ES-I3 (cell line): ENCODE measurements around the gene INPP5A.
"Not testable (repeated sequence)": the region's sequence is repeated elsewhere in the genome, so short reads cannot be mapped to it uniquely, and the experiment has no call there.

Experiments used
- H3K36me3 ChIP-seq: 2 replicates; pipeline ENCODE4 v1.6.1; 2013; ENCODE audit warnings: mild to moderate bottlenecking, low read length, control low read depth, moderate library complexity; ENCODE audit not compliant: insufficient read depth
- H3K4me1 ChIP-seq: 2 replicates; pipeline ENCODE4 v1.6.1; 2013; ENCODE audit warnings: mild to moderate bottlenecking, control low read depth, low read length; ENCODE audit not compliant: insufficient read depth
- H3K9ac ChIP-seq: 2 replicates; pipeline ENCODE4 v1.6.1; 2013; ENCODE audit warnings: low read depth, mild to moderate bottlenecking, low read length, moderate library complexity
- H3K9me3 ChIP-seq: 2 replicates; pipeline ENCODE4 v1.6.1; 2013; ENCODE audit warnings: mild to moderate bottlenecking, low read length, moderate library complexity; ENCODE audit not compliant: control insufficient read depth, insufficient read depth

Gene INPP5A

DNA sequence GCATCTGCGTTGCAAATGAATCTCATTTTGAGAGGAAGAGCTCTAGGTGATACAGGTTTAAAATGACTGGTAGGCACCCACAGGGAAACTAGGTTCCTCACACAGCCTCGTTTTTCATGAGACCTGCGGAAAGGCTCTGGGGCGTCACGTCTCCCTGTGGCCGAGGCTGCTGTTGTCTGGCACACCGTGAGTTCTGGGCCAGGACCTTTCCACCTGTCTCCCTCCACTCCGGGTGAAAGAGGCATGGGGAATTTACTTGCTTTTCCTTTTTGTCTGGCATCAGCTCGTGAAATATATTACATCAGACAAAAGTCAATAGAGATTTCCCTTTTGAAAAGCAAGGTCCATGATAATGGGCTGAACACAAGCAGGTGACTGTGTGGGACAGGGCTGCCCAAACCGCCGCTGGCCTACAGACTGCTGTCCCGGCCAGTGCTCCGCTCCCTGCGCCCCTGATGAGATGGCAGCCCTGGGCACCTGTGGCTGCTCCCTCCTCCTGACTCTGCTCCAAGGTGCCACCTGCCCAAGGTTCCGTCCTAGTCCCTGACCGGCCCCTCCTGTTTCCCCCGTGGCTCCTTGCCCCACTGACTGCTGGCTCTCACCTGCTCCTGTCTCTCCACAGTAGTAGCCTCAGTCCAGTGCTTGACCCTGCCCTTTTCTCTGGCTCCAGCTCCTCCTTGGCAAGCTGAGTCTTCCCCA is 138.8 kb downstream of the INPP5A start:
- no peaks in the 10 kb centered on the region for H3K4me1 ChIP-seq
- H3K9ac ChIP-seq: no peak overlapping the region
- H3K9me3 ChIP-seq: no peaks in the 10 kb centered on the region
- H3K36me3 ChIP-seq: no peaks in the 10 kb centered on the region

DNA sequence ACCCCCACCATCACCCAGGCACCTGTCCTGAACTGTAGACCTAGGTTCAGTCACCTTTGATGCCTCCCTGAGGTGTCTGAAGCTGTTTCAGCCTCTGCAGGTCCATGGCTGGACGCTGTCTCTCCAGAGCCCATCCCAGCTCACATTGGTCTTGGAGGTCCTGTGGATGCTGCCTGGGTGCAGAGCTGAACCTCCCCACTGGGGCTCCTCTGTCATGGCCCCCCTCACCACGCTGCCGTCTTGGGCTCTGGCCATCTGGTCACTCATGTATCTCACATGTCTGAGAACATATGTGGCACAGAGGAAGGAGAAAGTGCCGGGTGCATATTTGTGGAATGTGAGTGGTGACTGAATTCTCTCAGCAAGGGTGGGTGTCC is 139.5 kb downstream of the INPP5A start:
- Histone ChIP-seq H3K36me3 (no peaks in the 10 kb centered on the region), H3K9ac (no peak overlapping the region), H3K4me1 (no peaks in the 10 kb centered on the region), H3K9me3 (no peaks in the 10 kb centered on the region)

DNA sequence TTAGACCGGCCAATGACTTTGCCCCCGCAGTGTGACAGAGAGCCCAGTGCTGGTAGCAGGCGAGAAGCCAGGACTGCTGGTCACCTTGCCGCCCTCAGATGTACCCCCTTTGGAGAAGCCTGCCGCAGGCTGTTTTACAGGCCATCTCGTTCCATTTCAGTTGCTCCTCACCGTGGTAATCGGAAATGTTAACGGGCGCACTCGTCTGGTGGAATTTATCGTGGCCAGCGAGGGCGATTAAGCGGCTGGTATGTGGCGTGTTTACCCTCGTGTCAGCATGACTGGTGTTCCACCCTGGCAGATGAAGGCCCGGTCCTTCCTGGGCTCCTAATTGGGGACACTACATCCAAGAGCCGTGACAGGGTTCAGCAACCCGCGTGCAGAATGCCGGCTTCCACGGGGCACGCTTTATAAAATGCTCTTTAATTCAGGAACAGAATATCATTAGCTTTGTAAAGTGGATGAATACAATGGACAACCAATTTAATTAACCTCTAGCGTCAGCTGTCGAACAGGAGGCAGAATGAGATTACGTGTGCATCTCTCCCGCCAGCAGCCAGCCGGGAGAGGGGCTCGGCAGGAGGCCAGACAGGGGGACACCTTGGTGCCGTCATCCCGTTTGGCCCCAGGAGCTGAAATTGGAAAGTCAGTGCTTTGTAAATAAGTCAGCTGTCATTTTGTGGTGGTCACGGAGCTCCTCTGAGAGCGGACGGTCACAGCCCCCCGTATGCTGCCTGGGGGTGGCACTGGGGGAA is 140.1 kb downstream of the INPP5A start:
- no peaks in the 10 kb centered on the region for H3K9me3 ChIP-seq
- H3K9ac ChIP-seq: no peak overlapping the region
- H3K4me1 ChIP-seq: no peaks in the 10 kb centered on the region
- no peaks in the 10 kb centered on the region for H3K36me3 ChIP-seq

DNA sequence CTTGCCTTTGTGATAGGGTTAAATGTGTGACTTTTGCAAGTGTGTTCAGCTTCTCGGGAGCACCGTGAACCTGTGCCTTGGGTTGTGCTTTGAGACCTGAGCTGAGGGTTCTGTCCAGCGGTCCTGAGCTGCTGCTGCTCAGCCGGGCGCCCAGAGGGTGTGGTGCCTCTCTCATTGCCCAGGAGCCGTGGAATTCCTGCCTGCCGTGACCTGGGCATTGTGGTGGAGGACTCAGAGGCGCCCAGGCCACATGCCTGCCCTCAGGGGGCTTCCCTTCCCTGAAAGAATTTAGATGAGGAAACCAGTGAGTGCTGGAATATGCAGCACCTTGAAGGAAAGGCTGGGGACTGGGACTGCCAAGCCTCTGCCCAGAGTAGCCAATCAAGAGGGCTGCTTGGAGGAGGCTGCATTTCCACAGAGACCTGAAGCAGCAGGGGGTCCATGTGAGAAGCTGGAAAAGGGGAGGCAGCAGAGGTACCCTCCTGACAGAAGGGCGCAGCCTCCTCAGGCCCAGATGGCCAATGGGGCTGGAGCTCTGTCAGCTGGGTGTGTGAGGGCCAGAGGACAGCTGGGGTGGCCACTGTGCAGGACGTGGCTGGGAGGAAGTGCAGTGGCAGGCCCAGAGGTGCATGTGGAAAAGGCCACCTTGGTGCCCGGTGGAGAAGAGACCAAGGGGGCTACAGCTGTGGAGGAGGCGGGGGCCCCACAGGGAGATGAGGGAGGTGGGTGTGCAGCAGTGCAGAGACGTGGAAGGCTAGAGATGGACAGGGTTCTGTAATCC is 141.0 kb downstream of the INPP5A start:
- no peaks in the 10 kb centered on the region for H3K36me3 ChIP-seq

DNA sequence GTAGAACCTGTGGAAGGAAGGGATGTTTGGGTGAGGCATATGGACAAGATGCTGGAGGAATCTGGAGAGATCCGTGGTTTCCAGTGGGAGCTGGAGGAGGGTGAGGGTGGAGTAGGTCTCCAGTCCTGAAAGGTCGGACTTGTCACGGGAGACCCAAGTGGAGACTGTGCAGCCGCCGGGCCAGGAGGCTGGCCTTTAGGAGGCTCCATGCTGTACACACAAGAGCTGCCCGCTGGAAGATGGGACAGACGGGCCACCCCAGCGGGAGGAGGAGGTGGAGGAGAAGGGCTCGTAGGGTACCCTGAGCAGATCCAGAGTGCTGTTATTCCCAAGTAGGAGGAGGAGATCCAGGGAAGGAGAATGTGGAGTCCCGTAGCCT is 141.6 kb downstream of the INPP5A start:
- no peak overlapping the region for H3K9ac ChIP-seq
- no peaks in the 10 kb centered on the region for H3K4me1 ChIP-seq
- H3K9me3 ChIP-seq: no peaks in the 10 kb centered on the region
- H3K36me3 ChIP-seq: no peaks in the 10 kb centered on the region

More for the DNA sequence above, 141.0 kb downstream of the INPP5A start:
- H3K9me3 ChIP-seq: no peaks in the 10 kb centered on the region
- H3K9ac ChIP-seq: no peak overlapping the region
- no peaks in the 10 kb centered on the region for H3K4me1 ChIP-seq

DNA sequence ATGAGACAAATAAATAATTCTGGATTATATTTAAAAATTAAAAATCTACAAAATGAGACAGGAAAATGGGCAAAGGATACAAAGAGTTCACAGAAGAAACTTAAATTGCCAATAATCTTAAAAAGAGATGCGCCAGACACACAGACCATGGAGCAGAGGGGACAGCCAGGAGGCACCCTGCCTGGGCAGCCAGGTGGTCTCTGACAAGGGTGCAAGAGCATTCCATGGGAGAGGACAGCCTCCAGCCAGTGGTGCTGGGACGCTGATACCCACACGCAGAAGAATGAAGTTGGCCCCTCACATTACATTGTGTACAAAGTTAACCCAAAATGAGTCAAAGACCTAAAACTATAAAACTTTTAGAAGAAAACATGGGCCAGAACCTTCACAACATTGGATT is 142.1 kb downstream of the INPP5A start:
- H3K36me3 ChIP-seq: no peaks in the 10 kb centered on the region
- H3K9ac ChIP-seq: no peak overlapping the region
- no peaks in the 10 kb centered on the region for H3K4me1 ChIP-seq
- no peaks in the 10 kb centered on the region for H3K9me3 ChIP-seq

DNA sequence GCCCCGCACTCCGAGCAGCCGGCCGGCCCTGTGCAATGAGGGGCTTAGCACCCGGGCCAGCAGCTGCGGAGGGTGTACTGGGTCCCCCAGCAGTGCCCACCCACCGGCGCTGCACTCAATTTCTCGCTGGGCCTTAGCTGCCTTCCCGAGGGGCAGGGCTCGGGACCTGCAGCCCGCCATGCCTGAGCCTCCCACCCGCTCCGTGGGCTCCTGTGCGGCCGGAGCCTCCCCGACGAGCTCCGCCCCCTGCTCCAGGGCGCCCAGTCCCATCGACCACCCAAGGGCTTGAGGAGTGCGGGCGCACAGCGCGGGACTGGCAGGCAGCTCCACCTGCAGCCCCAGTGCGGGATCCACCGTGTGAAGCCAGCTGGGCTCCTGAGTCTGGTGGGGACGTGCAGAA is 143.2 kb downstream of the INPP5A start:
- not testable (repeated sequence) for H3K9ac ChIP-seq, H3K36me3 ChIP-seq, H3K9me3 ChIP-seq, H3K4me1 ChIP-seq

DNA sequence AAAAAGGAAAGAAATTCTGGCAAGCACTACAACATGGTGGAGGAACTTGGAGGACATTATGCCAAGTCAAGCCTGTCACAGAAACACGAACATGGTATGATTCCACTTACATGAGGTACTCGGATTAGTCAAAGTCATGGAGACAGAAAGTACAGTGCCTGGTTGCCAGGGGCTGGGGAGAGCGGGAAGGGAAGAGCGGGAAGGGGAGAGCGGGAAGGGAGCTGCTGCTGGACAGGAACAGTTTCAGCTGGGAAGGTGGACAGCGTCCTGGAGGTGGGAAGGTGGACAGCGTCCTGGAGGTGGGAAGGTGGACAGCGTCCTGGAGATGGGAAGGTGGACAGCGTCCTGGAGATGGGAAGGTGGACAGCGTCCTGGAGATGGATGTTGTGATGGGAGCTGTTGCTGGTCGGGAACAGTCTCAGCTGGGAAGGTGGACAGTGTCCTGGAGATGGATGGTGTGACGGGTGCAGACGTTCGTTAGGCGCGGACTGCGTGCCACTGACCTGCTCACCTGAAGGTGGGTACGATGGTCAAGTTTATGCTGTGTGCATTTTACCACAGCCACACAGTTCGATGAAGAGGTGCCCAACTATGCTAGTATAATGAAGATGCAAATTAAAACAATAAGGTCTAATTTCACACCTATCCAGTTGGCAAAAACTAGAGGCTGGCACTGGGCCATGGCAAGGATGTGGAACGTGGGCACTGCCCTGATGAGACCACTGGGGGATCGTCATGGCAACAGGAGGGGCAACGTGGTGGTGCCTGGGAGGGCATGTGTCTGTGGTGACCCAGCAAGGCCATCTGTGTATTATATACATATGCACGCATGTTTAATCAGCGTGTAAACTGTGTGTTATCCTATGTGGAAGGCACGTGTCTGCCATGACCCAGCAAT is 144.5 kb downstream of the INPP5A start:
- H3K4me1 ChIP-seq: no peaks in the 10 kb centered on the region
- H3K36me3 ChIP-seq: no peaks in the 10 kb centered on the region
- no peak overlapping the region for H3K9ac ChIP-seq
- H3K9me3 ChIP-seq: no peaks in the 10 kb centered on the region

DNA sequence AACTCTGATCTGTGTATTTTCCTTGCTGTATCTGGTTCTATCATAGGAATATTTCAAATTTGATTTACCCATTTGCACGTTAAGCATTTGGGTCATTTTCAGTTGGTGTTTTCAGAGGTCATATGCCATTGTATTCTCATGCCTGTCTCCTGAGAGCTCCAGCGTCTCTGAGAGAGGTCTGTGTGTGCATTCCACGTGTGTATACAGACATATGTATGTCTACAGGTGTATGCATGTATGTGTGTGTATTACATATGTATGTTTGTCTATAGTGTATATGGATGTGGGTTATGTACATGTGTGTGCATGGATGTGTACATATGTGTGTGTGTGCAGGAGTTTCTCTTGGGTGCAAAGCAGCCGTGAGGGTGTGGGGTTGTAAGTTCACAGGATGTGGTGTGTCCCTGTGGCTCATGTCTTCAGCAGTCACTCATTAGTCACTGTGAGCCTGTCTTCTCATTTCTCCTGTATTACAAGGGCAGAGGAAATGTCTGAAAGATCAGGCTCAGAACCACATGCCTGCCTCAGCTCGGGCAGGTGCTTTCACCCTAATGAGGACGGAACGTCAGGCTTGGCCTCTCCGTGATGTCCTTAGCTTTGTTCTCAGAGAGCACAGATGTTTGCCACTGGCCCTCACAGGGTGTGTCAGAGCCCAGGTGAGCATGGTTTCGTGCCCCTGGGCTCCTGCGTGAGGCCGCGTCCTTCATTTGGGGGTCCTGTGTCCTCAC is 146.7 kb downstream of the INPP5A start:
- Histone ChIP-seq H3K9ac (no peak overlapping the region), H3K36me3 (no peaks in the 10 kb centered on the region), H3K9me3 (no peaks in the 10 kb centered on the region), H3K4me1 (no peaks in the 10 kb centered on the region; the same call in 1 of the 2 replicates)

DNA sequence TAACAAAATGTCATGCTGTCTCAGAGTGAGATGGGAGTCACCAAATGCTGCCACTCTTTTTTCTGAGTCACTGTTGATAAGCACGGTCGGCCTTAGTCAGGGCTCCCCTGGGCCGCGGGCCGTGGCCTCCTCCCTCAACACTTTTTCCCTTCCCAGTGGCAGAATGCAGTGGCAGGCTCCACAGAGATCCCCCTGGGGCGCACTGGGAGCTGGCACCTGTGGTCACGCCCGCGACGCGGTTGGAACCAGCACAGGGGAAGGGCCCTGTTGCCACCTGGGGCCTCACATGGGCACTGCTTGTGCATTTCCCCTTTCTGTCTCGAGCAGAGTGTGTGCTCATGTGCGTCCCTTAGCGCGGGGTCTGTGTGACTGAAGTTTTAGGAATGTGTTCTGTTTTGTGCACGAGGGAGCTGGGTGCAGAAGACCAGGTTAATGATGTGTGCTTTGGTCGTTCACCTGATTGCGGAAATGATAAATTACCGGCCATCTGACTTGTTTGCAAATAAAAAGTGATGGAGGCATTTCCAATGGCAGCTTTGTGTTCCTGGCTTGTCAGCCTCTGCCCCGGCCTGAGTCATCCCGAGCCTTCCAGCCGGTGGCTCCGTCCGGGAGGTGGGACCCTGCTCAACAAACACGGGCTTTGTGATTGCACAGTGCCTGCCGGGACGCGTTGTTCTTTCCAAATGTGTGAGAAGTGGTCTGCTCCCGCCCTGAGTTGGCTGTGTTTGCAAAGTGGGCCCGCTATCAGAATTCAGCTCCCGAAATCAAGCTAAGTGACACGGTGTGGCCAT is 147.7 kb downstream of the INPP5A start:
- Histone ChIP-seq H3K4me1 (no peaks in the 10 kb centered on the region; the same call in 1 of the 2 replicates), H3K9ac (no peak overlapping the region)

DNA sequence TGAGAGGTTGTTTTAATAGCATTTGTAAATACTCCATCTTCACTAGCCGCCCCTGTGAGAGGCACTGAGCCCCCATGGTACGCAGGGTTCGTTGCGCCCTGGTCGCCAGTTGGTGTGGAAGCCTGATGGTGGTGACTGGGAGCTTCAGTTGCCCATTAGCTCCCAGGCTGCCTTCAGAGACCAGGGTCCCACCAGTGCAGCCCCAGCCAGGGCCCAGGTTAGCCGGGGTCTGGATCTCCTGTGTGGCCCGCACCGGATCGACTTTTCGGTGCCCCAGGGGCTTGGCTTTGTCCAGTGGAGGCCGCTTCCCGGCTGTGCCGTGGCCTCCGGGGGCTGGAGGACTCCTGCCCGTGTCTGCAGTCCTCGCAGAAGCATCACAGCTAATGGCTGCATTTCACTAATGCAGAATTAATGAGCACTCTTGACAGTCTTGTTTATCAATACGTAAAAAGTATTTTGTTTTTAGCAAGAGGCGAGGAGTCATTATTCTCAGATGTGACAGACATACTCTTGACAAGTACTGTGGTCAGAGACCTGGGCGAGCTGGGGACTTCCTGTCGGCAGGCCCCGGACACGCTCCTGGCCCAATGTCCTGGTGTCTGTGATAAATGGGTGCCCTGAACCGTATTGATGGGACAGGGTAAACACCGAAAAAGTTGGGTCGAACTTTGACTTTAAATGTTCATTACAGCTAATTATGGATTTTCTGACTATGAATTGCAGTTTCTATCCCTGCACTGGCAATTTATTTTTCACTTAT is 148.5 kb downstream of the INPP5A start:
- H3K4me1 ChIP-seq: no peaks in the 10 kb centered on the region; the same call in 1 of the 2 replicates
- no peaks in the 10 kb centered on the region for H3K36me3 ChIP-seq
- H3K9me3 ChIP-seq: no peaks in the 10 kb centered on the region
- H3K9ac ChIP-seq: no peak overlapping the region

More for the DNA sequence above, 147.7 kb downstream of the INPP5A start:
- Histone ChIP-seq H3K9me3 (no peaks in the 10 kb centered on the region), H3K36me3 (no peaks in the 10 kb centered on the region)

DNA sequence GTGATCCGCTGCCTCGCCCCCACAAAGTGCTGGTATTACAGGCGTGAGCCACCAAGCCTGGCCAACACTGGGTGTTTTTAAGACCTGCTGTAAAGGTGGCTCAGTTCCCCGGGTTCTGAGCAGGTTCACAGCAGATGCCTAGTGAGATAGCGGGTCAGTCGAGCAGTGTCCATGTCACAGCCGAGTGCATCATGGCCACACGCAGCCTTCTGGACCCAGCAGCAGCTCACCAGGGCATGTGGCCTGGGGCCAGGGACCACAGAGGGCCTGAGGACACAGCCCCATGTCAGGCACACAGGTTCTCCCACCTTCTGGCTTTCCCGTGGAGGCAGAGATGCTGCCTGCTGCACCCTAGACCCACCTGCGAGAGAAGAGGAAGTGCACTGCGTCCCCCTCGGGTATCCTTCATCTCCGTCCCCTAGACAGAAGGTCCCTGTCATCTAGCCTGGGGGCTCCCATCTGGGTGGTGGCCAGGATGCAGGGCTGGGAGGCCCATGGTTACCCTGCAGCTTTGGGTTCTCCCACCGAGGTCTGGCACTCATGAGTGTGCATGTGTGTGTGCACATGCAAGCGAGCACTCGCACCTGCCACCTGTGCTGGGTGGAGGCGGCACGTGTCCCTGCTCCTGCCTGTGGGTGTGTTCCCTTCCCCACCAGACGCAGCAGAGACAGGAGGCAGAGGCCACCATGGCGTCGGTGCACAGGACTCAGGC is 149.8 kb downstream of the INPP5A start:
- H3K9me3 ChIP-seq: no peaks in the 10 kb centered on the region
- H3K4me1 ChIP-seq: no peaks in the 10 kb centered on the region; the same call in 1 of the 2 replicates
- no peak overlapping the region for H3K9ac ChIP-seq
- no peaks in the 10 kb centered on the region for H3K36me3 ChIP-seq
